ENCODE measurements around the gene OR2V2.

Gene OR2V2

DNA sequence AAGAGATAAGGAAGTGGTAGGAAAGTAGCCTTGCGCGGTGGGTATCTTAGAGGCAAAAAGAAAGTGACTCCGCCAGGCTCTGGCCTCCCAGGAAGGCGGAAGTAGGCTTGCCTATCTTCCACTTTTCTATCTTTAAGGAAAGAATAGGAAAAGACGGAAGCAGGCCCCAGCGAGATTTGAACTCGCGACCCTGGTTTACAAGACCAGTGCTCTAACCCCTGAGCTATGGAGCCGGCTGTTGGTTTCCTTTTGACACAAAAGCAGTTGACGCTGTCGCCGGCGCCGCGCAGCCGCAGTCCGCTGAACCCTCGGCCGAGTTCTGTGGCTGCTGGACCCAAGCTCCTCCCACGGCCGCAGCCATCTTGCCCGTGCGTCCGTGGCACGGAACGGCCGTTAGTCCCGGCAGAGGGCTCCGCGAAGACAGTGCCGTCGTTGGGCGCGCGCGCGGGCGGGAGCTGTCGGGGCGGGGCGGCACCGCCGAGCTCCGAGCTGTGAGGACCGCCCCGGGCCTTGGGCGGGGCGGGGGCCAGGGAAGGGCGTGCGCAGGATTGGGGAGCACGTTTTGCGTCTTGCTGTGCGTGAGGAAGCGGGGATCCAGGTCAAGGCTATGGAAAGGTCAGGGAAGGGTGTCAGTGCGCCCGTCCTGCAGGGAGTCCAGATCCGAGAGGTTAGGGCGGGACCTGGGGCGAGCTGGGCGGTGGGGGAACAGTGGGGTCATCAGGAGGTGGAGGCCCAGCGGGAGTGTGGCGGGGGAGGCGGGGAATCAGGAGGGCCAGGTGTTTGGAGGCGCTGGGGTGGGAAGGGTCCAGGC, 44.3 kb downstream of the OR2V2 start:
- peak overlapping the region; percentile 74 for H3K4me3 ChIP-seq (ENCODE audit: low read length)
- TF ChIP-seq, protein P1, sequence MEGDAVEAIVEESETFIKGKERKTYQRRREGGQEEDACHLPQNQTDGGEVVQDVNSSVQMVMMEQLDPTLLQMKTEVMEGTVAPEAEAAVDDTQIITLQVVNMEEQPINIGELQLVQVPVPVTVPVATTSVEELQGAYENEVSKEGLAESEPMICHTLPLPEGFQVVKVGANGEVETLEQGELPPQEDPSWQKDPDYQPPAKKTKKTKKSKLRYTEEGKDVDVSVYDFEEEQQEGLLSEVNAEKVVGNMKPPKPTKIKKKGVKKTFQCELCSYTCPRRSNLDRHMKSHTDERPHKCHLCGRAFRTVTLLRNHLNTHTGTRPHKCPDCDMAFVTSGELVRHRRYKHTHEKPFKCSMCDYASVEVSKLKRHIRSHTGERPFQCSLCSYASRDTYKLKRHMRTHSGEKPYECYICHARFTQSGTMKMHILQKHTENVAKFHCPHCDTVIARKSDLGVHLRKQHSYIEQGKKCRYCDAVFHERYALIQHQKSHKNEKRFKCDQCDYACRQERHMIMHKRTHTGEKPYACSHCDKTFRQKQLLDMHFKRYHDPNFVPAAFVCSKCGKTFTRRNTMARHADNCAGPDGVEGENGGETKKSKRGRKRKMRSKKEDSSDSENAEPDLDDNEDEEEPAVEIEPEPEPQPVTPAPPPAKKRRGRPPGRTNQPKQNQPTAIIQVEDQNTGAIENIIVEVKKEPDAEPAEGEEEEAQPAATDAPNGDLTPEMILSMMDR (conservative IDR thresholded peaks at IDR 0.05; ENCODE audit: low read depth, low read length): no peak
- DNase-seq (ENCODE audit: low read depth): no peak

- TF ChIP-seq, protein P1 (conservative IDR thresholded peaks at IDR 0.05; ENCODE audit: low read depth, low read length): no peak
- no peak for DNase-seq (ENCODE audit: low read depth)
- peak overlapping the region; percentile 74 for H3K4me3 ChIP-seq (ENCODE audit: low read length)
Measured at GRCh38 chr5:181192337-181193046, 45.1 kb downstream of the OR2V2 start.

DNA sequence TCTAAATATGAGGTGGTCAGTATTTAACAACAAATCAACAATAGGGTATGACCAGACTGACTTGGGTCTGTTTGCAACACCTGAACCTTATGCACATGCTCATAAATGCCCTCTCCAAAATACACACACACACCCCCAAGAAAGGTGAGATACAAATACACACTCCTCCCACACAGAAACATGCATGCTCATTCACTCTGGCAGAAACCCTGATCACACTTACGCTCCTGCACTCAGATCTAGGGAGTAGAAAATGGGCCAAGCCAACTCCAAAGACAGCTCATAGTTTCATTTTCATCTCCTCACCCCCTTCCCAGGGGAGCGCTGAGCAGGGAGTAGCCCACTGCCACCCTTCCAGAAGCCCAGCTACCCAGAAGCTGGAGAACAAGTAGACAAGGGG, 46.3 kb downstream of the OR2V2 start:
- DNase-seq (ENCODE audit: low read depth): no peak
- TF ChIP-seq, protein P1 (conservative IDR thresholded peaks at IDR 0.05; ENCODE audit: low read depth, low read length): no peak
- no peak overlapping the region for H3K4me3 ChIP-seq (ENCODE audit: low read length)

DNA sequence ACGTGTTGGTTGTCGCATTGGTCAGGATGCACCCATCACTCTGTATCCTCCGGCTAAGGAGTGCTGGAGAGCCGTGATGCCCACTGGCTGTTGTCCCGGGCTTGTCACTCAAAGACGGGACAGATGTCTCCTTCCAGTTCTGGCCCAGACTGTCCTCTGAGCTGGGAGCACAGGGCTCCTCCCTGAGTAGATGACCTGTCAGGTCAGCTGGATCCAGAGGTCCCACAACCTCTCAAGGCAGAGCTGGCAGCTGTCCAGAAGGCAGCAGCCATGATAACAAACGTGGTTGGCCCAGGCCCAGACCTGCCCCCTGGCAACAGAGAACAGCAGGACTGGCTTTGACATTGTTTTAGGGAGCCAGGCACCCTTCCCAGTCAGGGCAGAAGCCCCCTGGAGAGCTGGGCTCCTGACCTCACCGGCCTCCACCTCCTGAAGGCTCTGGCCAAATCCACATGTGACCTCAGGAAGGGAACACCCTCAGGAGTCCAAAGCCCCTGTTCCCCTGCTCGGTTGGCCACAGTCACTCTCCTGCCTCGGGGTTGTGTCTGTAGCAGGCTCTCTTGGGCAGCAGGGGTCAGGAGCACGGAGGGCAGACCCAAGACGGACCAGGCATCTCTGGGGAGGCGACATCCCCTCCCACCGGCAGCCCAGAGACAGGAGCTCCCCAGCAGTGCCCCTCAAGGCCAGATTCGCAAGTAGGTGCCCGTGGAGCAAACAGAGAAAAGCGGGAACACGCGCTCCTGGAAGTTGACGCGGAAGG, 47.3 kb downstream of the OR2V2 start:
- TF ChIP-seq, protein P1 (conservative IDR thresholded peaks at IDR 0.05; ENCODE audit: low read depth, low read length): no peak
- H3K4me3 ChIP-seq (ENCODE audit: low read length): no peak overlapping the region
- DNase-seq (ENCODE audit: low read depth): no peak

DNA sequence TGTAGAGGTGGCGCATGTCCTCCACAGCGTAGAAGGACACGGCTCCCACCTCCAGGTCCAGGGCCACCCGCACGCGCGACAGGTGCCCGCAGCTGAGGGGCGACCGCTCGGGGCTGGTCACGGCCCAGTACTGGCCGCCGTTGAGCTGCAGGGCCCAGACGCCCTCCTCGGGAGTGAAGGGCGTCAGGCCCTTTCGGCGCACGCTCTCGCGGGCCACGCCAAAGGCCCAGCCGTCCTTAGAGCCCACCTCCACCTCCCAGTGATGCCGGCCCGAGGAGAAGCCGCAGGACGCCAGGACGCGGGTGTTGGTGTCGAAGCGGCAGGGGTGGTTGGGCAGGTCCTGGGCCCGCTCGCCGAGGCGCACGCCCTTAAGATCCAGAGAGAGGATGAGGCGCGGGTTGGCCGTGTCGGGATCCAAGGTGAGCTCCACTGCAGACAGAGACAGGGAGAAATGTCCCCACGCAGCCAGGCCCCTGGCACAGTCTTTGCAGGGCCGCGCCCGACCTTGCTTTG, 47.9 kb downstream of the OR2V2 start:
- DNase-seq (ENCODE audit: low read depth): no peak
- H3K4me3 ChIP-seq (ENCODE audit: low read length): no peak overlapping the region
- TF ChIP-seq, protein P1 (conservative IDR thresholded peaks at IDR 0.05; ENCODE audit: low read depth, low read length): no peak

- no peak overlapping the region for H3K4me3 ChIP-seq (ENCODE audit: low read length)
- TF ChIP-seq, protein P1 (conservative IDR thresholded peaks at IDR 0.05; ENCODE audit: low read depth, low read length): no peak
- DNase-seq (ENCODE audit: low read depth): no peak
Measured at GRCh38 chr5:181197326-181197951, 50.1 kb downstream of the OR2V2 start.
